A673 (cell line): ENCODE measurements around the gene PNPLA5. TPM values are rescaled to one million over a fixed set of nuclear protein-coding genes. Genes with fewer than 3 reads are reported as not detected.

Experiments
- BruUV-seq: library from RNA; stranded (reverse); fragments of 400-500 nt; replicated peaks from 2 replicates; lab custom pipeline; 2021; lab: Mats Ljungman, UMichigan
- CTCF ChIA-PET: fragments of 300-600 bp; sonication (Branson Sonifier 250); formaldehyde crosslinking; loops from one replicate; lab custom pipeline; 2022; ENCODE audit warnings: antibody characterized with exemption; lab: Charles Lee
- POLR2A ChIA-PET: fragments of 300-600 bp; sonication (Branson Sonifier 250); formaldehyde crosslinking; loops from one replicate; lab custom pipeline; 2022; ENCODE audit warnings: antibody characterized with exemption; ENCODE audit not compliant: low non-redundant PET; lab: Charles Lee
- DNase-seq: peaks from one replicate; pipeline ENCODE4 v3.0.0-alpha.2; 2015; ENCODE audit warnings: low spot score
- H3K27ac ChIP-seq: fragments of 200-600 bp; sonication (generic); 2 replicates; pipeline ENCODE4 v1.5.1; 2016; ENCODE audit warnings: mixed run types, low read depth, mild to moderate bottlenecking, mixed read lengths, antibody characterized with exemption, low read length; ENCODE audit not compliant: poor library complexity, severe bottlenecking
- H3K27me3 ChIP-seq: fragments of 200-600 bp; sonication (generic); replicated peaks from 2 replicates; pipeline ENCODE4 v1.6.1; 2017; ENCODE audit warnings: mixed run types, low read depth, mild to moderate bottlenecking, mixed read lengths, antibody characterized with exemption, low read length; ENCODE audit not compliant: insufficient read depth, poor library complexity
- H3K36me3 ChIP-seq: fragments of 200-600 bp; sonication (generic); 2 replicates; pipeline ENCODE4 v1.6.1; 2016; ENCODE audit warnings: mixed run types, mild to moderate bottlenecking, mixed read lengths, antibody characterized with exemption, low read length; ENCODE audit not compliant: insufficient read depth, poor library complexity, severe bottlenecking
- H3K4me1 ChIP-seq: fragments of 200-600 bp; sonication (generic); 2 replicates; pipeline ENCODE4 v1.6.1; 2017; ENCODE audit warnings: mixed run types, mild to moderate bottlenecking, mixed read lengths, antibody characterized with exemption, low read length; ENCODE audit not compliant: insufficient read depth, poor library complexity, severe bottlenecking
- H3K4me3 ChIP-seq: fragments of 200-600 bp; sonication (generic); 2 replicates; pipeline ENCODE4 v1.5.1; 2016; ENCODE audit warnings: low read depth, mixed run types, mild to moderate bottlenecking, mixed read lengths, low read length; ENCODE audit not compliant: poor library complexity, severe bottlenecking
- H3K9me3 ChIP-seq: fragments of 200-600 bp; sonication (generic); 2 replicates; pipeline ENCODE4 v1.6.1; 2016; ENCODE audit warnings: mixed run types, low read depth, mild to moderate bottlenecking, mixed read lengths, antibody characterized with exemption, low read length; ENCODE audit not compliant: poor library complexity, severe bottlenecking
- EZH2 ChIP-seq: fragments of 200-600 bp; sonication (generic); IDR thresholded peaks from 2 replicates; pipeline ENCODE4 v1.6.1; 2017; ENCODE audit warnings: borderline replicate concordance, low read depth, mild to moderate bottlenecking, mixed read lengths, antibody characterized with exemption, low read length; ENCODE audit not compliant: poor library complexity, severe bottlenecking
- intact Hi-C: fragments of 100-400 bp; cut with micrococcal nuclease; formaldehyde crosslinking; loops from one replicate; pipeline ENCODE4 v1.10.0; 2022; ENCODE audit not compliant: unreplicated experiment
- total RNA-seq: library from RNA; stranded (reverse); gene quantifications from 2 replicates; pipeline ENCODE4 v1.2.3, GENCODE V29; 2021
- TF ChIP-seq, protein P1 (sequence below): fragments of 300-800, 200-600 bp; sonication (generic); conservative IDR thresholded peaks from 2 replicates; pipeline ENCODE4 v1.5.1; 2017; ENCODE audit warnings: low read depth, mild to moderate bottlenecking, antibody characterized with exemption, low read length, moderate library complexity, mixed read lengths

The PNPLA5 gene
- total RNA-seq, 1 experiment from 2014 or later = not detected

DNA sequence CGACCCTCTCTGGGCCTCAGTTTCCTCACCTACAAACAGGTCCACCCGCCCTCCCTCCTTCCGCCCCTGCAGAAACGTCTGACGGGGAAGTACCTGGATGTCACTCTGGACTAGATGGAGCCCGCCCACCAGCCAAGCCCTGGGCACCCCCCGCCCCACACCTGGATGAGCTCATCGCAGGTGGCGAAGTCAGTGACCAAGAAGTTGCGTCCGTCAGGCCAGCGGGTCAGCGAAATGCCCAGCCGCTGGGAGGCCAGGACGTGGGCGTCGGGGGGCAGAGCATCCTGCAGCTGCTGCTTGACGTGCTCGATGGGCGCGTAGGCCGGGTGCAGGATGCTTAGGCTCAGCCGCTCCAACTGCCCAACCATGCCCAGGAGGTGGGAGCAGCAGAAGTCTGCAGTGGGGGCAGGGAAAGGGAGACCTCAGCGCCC is 897 bp downstream of the PNPLA5 start:
- BruUV-seq = no TSS peak
- peaks cover 61% of the 10 kb centered on the region for H3K27me3 ChIP-seq
- no peak overlapping the region for H3K27ac ChIP-seq
- ChIA-PET CTCF (no interaction called here), POLR2A (no interaction called here)
- TF ChIP-seq EZH2 = no peak
- TF ChIP-seq, protein P1, sequence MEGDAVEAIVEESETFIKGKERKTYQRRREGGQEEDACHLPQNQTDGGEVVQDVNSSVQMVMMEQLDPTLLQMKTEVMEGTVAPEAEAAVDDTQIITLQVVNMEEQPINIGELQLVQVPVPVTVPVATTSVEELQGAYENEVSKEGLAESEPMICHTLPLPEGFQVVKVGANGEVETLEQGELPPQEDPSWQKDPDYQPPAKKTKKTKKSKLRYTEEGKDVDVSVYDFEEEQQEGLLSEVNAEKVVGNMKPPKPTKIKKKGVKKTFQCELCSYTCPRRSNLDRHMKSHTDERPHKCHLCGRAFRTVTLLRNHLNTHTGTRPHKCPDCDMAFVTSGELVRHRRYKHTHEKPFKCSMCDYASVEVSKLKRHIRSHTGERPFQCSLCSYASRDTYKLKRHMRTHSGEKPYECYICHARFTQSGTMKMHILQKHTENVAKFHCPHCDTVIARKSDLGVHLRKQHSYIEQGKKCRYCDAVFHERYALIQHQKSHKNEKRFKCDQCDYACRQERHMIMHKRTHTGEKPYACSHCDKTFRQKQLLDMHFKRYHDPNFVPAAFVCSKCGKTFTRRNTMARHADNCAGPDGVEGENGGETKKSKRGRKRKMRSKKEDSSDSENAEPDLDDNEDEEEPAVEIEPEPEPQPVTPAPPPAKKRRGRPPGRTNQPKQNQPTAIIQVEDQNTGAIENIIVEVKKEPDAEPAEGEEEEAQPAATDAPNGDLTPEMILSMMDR = no peak
- no peaks in the 10 kb centered on the region for H3K9me3 ChIP-seq
- peaks cover 6% of the 10 kb centered on the region for H3K4me1 ChIP-seq
- intact Hi-C loops = no loop called here
- no peaks in the 10 kb centered on the region for H3K36me3 ChIP-seq
- no peak overlapping the region for H3K4me3 ChIP-seq
- DNase-seq = no peak

DNA sequence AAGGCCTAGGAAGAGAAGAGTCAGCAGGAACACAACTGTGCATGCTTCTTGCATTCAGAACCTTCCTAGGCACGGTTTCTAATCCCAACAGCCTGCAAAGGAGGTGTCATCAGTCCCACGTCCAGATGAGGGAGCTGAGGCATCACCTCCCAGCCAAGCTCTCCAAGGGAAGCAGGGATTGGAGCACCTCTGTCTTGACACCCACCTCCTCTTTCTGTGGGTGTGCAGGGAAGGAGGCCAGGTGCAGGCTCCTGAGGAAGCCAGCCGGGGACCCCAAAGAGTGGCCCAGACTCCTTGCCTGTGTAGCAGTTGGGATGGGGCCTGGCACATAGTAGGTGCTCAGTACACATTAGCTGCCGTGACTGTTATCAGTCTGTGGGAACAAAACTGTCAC is 2.0 kb downstream of the PNPLA5 start:
- Histone ChIP-seq H3K36me3 (no peaks in the 10 kb centered on the region), H3K9me3 (no peaks in the 10 kb centered on the region), H3K27me3 (peaks cover 61% of the 10 kb centered on the region), H3K4me1 (peaks cover 6% of the 10 kb centered on the region), H3K4me3 (no peak overlapping the region), H3K27ac (no peak overlapping the region)
- TF ChIP-seq, protein P1 = no peak
- no peak for TF ChIP-seq EZH2
- intact Hi-C loops = loop anchor here (5.0 kb wide), 1 partner anchor 503 kb away; no protein-coding TSS in a partner anchor
- ChIA-PET CTCF (interaction anchor here (1.0 kb wide), 1 partner anchor 56 kb away, joined by 3 read pairs; no protein-coding TSS in a partner anchor), POLR2A (no interaction called here)
- BruUV-seq = no TSS peak
- DNase-seq = no peak

DNA sequence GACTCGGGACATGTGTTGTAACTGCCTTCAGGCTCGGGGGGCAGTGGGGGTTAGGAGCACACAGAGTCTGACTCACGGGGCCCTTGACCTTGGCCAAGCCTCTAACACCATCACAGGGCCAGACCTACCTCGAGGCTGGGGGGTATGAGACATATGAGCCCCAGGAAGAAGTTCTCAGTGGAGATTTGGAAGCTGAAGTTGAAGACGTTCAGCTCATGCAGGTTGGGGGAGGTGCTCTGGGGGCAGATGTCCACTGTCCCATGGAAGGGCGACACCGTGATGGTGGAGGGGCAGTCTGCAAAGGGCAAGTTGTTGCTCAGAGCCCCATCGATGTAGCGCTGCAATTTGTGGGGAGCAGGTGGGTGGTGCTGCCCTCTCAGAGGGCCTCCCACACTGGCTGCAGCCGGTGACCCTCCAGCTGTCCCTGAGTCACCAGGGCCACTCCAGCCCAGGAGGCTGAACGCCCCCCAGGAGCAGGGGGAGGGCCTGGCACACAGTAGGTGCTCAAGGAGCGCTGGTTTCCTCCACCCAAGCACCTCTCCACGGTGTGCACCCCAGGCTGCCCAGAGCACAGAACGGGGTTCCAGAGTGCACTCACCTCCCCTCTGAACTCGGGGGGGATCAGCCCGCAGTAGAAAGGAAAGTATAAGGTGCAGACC is 2.5 kb downstream of the PNPLA5 start:
- H3K9me3 ChIP-seq = no peaks in the 10 kb centered on the region
- H3K27me3 ChIP-seq = peaks cover 61% of the 10 kb centered on the region
- no peak for DNase-seq
- no peak overlapping the region for H3K27ac ChIP-seq
- no peaks in the 10 kb centered on the region for H3K36me3 ChIP-seq
- no peak for TF ChIP-seq EZH2
- TF ChIP-seq, protein P1 = no peak
- ChIA-PET POLR2A (no interaction called here), CTCF (interaction anchor here (1.0 kb wide), 1 partner anchor 57 kb away, joined by 3 read pairs; no protein-coding TSS in a partner anchor)
- no TSS peak for BruUV-seq
- intact Hi-C loops = loop anchor here (5.0 kb wide), 1 partner anchor 502 kb away; no protein-coding TSS in a partner anchor
- no peak overlapping the region for H3K4me3 ChIP-seq
- peaks cover 6% of the 10 kb centered on the region for H3K4me1 ChIP-seq
